Activated CD8-positive, alpha-beta memory T cell treated with anti-CD3 and anti-CD28 coated beads, Interleukin-2, amount 50 U/mL, for 24 hours (primary cell): Measurements from ENCODE around the gene OSBPL9.
"Not testable (repeated sequence)": the region's sequence is repeated elsewhere in the genome, so short reads cannot be mapped to it uniquely, and the experiment has no call there.

Experiments used
- DNase-seq: peaks from one replicate; pipeline ENCODE4 v3.0.0-alpha.2; 2020; ENCODE audit errors: extremely low read depth

Gene OSBPL9

GRCh38 chr1:51708911-51709760 is 92.2 kb downstream of the OSBPL9 start:
- no peak for DNase-seq

- DNase-seq: no peak
These were observed 93.1 kb downstream of the OSBPL9 start for GRCh38 chr1:51709951-51710350.

GRCh38 chr1:51712590-51712989 is 95.7 kb downstream of the OSBPL9 start:
- no peak for DNase-seq

GRCh38 chr1:51714374-51715019 is 97.6 kb downstream of the OSBPL9 start:
- DNase-seq: no peak

- no peak for DNase-seq
These were observed 98.5 kb downstream of the OSBPL9 start for GRCh38 chr1:51715369-51715768.

GRCh38 chr1:51716746-51717145 is 99.9 kb downstream of the OSBPL9 start:
- DNase-seq: no peak

- DNase-seq: no peak
These were observed 101.0 kb downstream of the OSBPL9 start for GRCh38 chr1:51717842-51718241.

GRCh38 chr1:51719146-51719545 is 102.3 kb downstream of the OSBPL9 start:
- DNase-seq: no peak

- DNase-seq: no peak
These were observed 107.9 kb downstream of the OSBPL9 start for GRCh38 chr1:51724797-51725196.

- no peak for DNase-seq
These were observed 109.2 kb downstream of the OSBPL9 start for GRCh38 chr1:51726051-51726450.

- no peak for DNase-seq
These were observed 109.8 kb downstream of the OSBPL9 start for GRCh38 chr1:51726544-51727225.

- DNase-seq: no peak
These were observed 110.5 kb downstream of the OSBPL9 start for GRCh38 chr1:51727366-51727765.

GRCh38 chr1:51728611-51729155 is 111.8 kb downstream of the OSBPL9 start:
- DNase-seq: no peak

GRCh38 chr1:51729156-51729823 is 112.4 kb downstream of the OSBPL9 start:
- peak; percentile 86 for DNase-seq

- no peak for DNase-seq
These were observed 113.0 kb downstream of the OSBPL9 start for GRCh38 chr1:51729824-51730301.

GRCh38 chr1:51731998-51732397 is 115.1 kb downstream of the OSBPL9 start:
- DNase-seq: no peak

- no peak for DNase-seq
These were observed 116.0 kb downstream of the OSBPL9 start for GRCh38 chr1:51732701-51733425.

GRCh38 chr1:51733426-51733774 is 116.5 kb downstream of the OSBPL9 start:
- DNase-seq: not testable (repeated sequence)

- DNase-seq: no peak
These were observed 117.1 kb downstream of the OSBPL9 start for GRCh38 chr1:51733793-51734522.
